Esophagus muscularis mucosa (tissue), 3 donors: Measurements from ENCODE around the gene OR10G8.

ENCODE experiments used
- CTCF ChIP-seq, 3 experiments: fragments of 200-600 bp in 2 of 3; fragments of 450-650 bp in 1 of 3; sonication (generic) in 2 of 3; IDR thresholded peaks; one replicate each; pipeline ENCODE4 v1.5.1; 2017 to 2019; ENCODE audit warnings: antibody characterized with exemption in 3 of 3, mild to moderate bottlenecking in 2 of 3, moderate library complexity in 1 of 3
- POLR2AphosphoS5 ChIP-seq, 2 donors: sonication (generic); formaldehyde crosslinking; IDR thresholded peaks; one replicate each; pipeline ENCODE4 v1.6.1; 2017; ENCODE audit warnings: antibody characterized with exemption in 2 of 2

DNA sequence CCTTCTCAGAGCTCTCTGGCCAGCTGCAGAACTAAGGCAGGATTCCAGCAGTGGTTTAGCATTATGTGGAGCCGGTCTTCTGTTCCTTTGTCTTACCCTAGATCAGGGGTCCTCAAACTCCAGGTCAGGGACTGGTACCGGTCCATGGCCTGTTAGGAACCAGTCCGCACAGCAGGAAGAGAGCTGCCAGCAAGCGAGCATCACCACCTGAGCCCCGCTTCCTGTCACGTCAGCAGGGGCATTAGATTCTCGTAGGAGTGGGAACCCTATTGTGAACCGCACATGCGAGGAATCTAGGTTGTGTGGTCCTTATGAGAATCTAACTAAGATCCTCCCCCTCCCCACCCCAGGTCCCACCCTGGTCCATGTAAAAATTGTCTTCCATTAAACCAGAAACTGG, 13.0 kb downstream of the OR10G8 start:
- TF ChIP-seq POLR2AphosphoS5 (IDR thresholded peaks at IDR 0.05) (no peak), CTCF (IDR thresholded peaks at IDR 0.05) (no peak)
